BE2C (cell line): ENCODE measurements around the gene SOX5.

ENCODE experiments used
- DNase-seq: peaks from one replicate; pipeline ENCODE4 v3.0.0-alpha.2; 2020
- H3K27me3 ChIP-seq: fragments of 250-450 bp; sonication (Bioruptor Pico); 2 replicates; pipeline ENCODE4 v1.5.1; 2020; ENCODE audit warnings: mild to moderate bottlenecking
- H3K36me3 ChIP-seq: fragments of 250-450 bp; sonication (Bioruptor Pico); 2 replicates; pipeline ENCODE4 v1.5.1; 2020; ENCODE audit warnings: mild to moderate bottlenecking
- H3K4me1 ChIP-seq: fragments of 250-450 bp; sonication (Bioruptor Pico); 2 replicates; pipeline ENCODE4 v1.5.1; 2020
- H3K4me3 ChIP-seq: 2 replicates; pipeline ENCODE4 v1.5.1; 2011; ENCODE audit warnings: low read depth, low read length
- H3K9me3 ChIP-seq: fragments of 250-450 bp; sonication (Bioruptor Pico); 2 replicates; pipeline ENCODE4 v1.5.1; 2020
- TF ChIP-seq, protein P1 (sequence below): IDR thresholded peaks from 2 replicates; pipeline ENCODE4 v1.5.1; 2012; ENCODE audit warnings: mild to moderate bottlenecking, low read depth, low read length

Gene SOX5

DNA sequence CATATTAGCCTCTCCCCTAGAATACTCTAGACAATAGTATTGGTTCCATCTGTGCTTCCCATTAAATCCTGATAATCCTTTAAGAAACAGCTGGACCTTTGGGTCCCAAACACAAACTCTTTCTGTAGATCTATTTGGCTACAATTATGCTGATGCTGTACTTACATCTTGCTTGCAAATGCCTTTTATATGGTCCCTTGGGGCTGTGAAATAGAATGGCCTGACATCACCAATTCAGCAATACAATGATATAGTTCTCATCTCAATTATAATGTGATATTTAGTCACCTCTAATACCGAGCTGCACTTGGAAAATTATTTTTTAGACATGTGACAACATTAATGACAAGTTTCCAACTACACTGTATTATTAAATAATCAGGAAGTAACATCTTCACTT is 261.5 kb downstream of the SOX5 start:
- no peaks in the 10 kb centered on the region for H3K4me1 ChIP-seq
- DNase-seq = no peak

DNA sequence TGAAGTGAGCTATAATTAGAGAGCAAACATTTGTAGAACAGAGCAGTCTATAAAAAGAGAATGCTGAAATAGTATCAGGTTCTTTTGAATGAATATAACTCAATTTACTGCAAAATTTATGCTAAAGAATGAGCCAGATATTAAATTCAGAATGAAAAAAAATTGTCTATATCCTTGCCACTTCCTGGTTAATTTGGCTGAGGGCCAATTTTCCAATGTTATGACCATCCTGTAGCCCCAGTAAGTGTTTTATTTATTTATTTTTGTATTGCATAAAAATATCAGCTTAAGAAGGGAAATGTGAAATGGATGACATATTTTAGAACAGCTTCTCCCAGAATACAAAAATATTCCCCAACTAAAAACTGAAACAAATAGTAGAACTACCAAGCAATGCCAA is 263.4 kb downstream of the SOX5 start:
- no peak for DNase-seq
- no peaks in the 10 kb centered on the region for H3K27me3 ChIP-seq
- H3K9me3 ChIP-seq = no peaks in the 10 kb centered on the region
- TF ChIP-seq, protein P1, sequence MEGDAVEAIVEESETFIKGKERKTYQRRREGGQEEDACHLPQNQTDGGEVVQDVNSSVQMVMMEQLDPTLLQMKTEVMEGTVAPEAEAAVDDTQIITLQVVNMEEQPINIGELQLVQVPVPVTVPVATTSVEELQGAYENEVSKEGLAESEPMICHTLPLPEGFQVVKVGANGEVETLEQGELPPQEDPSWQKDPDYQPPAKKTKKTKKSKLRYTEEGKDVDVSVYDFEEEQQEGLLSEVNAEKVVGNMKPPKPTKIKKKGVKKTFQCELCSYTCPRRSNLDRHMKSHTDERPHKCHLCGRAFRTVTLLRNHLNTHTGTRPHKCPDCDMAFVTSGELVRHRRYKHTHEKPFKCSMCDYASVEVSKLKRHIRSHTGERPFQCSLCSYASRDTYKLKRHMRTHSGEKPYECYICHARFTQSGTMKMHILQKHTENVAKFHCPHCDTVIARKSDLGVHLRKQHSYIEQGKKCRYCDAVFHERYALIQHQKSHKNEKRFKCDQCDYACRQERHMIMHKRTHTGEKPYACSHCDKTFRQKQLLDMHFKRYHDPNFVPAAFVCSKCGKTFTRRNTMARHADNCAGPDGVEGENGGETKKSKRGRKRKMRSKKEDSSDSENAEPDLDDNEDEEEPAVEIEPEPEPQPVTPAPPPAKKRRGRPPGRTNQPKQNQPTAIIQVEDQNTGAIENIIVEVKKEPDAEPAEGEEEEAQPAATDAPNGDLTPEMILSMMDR = no peak
- no peaks in the 10 kb centered on the region for H3K36me3 ChIP-seq
- H3K4me1 ChIP-seq = no peaks in the 10 kb centered on the region
- H3K4me3 ChIP-seq = no peak overlapping the region

More for the DNA sequence above, 261.5 kb downstream of the SOX5 start:
- Histone ChIP-seq H3K27me3 (no peaks in the 10 kb centered on the region), H3K9me3 (no peaks in the 10 kb centered on the region), H3K36me3 (no peaks in the 10 kb centered on the region), H3K4me3 (no peak overlapping the region)
- TF ChIP-seq, protein P1 = no peak

DNA sequence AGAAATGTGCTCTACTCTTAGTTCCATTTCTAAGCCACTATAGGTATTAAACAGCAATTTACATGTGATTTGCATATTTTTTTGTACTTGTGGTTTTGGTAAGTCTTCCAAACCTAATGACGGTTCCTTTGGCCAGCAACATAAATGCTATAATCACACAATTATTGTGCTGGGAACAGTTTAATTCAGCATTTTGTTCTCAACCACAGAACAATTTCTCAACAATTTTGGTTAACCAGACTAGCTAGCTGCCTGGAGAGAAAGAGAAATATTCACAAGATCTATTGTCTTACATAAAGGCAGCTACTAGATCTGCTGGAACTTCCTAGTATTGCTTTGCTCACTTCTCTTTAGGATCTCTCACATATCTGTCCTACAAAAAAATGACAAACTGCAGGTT is 265.3 kb downstream of the SOX5 start:
- no peak overlapping the region for H3K4me3 ChIP-seq
- H3K27me3 ChIP-seq = no peaks in the 10 kb centered on the region
- H3K36me3 ChIP-seq = no peaks in the 10 kb centered on the region
- H3K9me3 ChIP-seq = no peaks in the 10 kb centered on the region
- DNase-seq = no peak
- H3K4me1 ChIP-seq = no peaks in the 10 kb centered on the region
- TF ChIP-seq, protein P1 = no peak

DNA sequence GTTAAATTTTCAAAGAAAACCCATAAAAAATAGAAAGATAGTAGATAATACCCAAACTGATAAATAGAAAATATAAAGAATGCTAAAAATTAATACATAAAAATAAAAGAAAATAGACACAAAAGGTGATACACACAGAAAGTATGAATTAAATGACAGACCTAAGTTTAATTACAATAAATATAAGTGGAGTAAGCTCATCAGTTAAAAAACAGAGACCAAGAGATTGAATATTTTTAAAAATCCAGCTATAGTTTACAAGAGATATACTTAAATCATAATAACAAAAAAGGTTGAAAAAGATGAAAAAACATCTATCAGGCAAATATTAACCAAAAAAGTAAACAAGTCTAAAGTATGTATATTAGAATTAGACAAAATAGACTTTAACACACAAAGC is 268.2 kb downstream of the SOX5 start:
- no peak for DNase-seq
- Histone ChIP-seq H3K36me3 (no peaks in the 10 kb centered on the region), H3K27me3 (no peaks in the 10 kb centered on the region), H3K4me1 (no peaks in the 10 kb centered on the region), H3K4me3 (no peak overlapping the region), H3K9me3 (no peaks in the 10 kb centered on the region)
- TF ChIP-seq, protein P1 = no peak

DNA sequence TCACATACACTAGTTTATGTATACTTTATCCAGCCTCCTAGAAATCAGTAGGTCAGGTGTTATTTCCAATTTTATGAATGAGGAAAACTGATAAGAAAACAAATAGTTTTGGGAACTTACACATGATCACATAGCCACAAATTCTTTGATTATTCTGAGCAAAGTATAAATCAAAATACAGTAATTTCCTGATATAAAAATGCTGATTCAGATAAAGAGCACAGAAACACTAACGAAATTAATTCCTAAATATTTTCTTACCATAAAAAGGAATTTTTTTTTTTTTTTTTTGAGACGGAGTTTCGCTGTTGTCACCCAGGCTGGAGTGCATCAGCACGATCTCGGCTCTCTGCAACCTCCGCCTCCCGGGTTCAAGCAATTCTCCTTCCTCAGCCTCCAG is 275.4 kb downstream of the SOX5 start:
- Histone ChIP-seq H3K4me3 (no peak overlapping the region), H3K36me3 (no peaks in the 10 kb centered on the region), H3K27me3 (no peaks in the 10 kb centered on the region), H3K4me1 (no peaks in the 10 kb centered on the region), H3K9me3 (no peaks in the 10 kb centered on the region)
- TF ChIP-seq, protein P1 = no peak
- no peak for DNase-seq

DNA sequence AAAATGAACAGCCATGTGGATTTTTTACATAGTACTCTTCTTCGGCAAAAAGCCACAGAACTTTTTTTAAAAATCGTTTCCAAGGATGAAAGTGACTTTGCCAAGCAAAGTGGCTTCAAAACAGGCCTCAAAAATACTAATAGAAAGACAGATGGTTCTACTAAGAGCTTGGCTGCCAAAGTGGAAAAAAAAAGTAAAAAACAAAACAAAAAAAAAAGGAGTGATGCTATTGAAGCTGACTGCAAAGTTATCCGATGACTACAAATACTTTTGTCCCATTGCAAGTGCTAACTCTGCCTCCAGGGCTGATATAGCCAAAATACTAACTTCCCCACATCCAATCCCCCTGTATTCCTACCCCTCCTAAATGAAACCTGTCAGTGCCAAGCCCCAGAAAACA is 277.6 kb downstream of the SOX5 start:
- no peak for DNase-seq
- TF ChIP-seq, protein P1 = no peak

More for the DNA sequence above, 277.6 kb downstream of the SOX5 start:
- H3K36me3 ChIP-seq = no peaks in the 10 kb centered on the region
- no peaks in the 10 kb centered on the region for H3K4me1 ChIP-seq
- no peak overlapping the region for H3K4me3 ChIP-seq
- H3K27me3 ChIP-seq = no peaks in the 10 kb centered on the region
- H3K9me3 ChIP-seq = no peaks in the 10 kb centered on the region
